G401.6 (cell line): ENCODE results near the gene E2F1.

ENCODE experiments used
- FAIRE-seq: peaks from 2 replicates; lab custom pipeline; 2012; peaks lifted over from hg19 to GRCh38; lab: Jason Lieb, UNC

The E2F1 gene

GRCh38 chr20:33686100-33686983, at the start of gene E2F1:
TSS of gene E2F1 (minus strand) at chr20:33686385. CDS start at chr20:33686264, 121 bp downstream.
- no peak for FAIRE-seq

- FAIRE-seq = peak; percentile 27
Observed at GRCh38 chr20:33733654-33734576, 47.7 kb upstream of the E2F1 start.

GRCh38 chr20:33732166-33732970, 46.2 kb upstream of the E2F1 start:
- FAIRE-seq = no peak

GRCh38 chr20:33731693-33732165, 45.5 kb upstream of the E2F1 start, which contains the start of gene ZNF341:
TSS of gene ZNF341 (plus strand) at chr20:33731996. CDS start at chr20:33732022, 26 bp downstream.
- FAIRE-seq = no peak

GRCh38 chr20:33730946-33731692, 44.9 kb upstream of the E2F1 start:
- FAIRE-seq = no peak

- no peak for FAIRE-seq
Observed at GRCh38 chr20:33729101-33729500, 42.9 kb upstream of the E2F1 start.

- FAIRE-seq = no peak
Observed at GRCh38 chr20:33728463-33728862, 42.3 kb upstream of the E2F1 start.

- no peak for FAIRE-seq
Observed at GRCh38 chr20:33727806-33728205, 41.6 kb upstream of the E2F1 start.

GRCh38 chr20:33727115-33727479, 40.9 kb upstream of the E2F1 start:
- FAIRE-seq = no peak

GRCh38 chr20:33725607-33726264, 39.6 kb upstream of the E2F1 start:
- no peak for FAIRE-seq

GRCh38 chr20:33724439-33725094, 38.4 kb upstream of the E2F1 start:
- no peak for FAIRE-seq

- FAIRE-seq = no peak
Observed at GRCh38 chr20:33721391-33722140, 35.4 kb upstream of the E2F1 start.

GRCh38 chr20:33719989-33720709, 34.0 kb upstream of the E2F1 start, which contains the start of gene PXMP4:
TSS of gene PXMP4 (minus strand) at chr20:33720310. CDS start at chr20:33720207, 103 bp downstream.
- no peak for FAIRE-seq

- no peak for FAIRE-seq
Observed at GRCh38 chr20:33719277-33719988, 33.2 kb upstream of the E2F1 start.

- FAIRE-seq = no peak
Observed at GRCh38 chr20:33716498-33716897, 30.3 kb upstream of the E2F1 start.

- no peak for FAIRE-seq
Observed at GRCh38 chr20:33713865-33714367, 27.7 kb upstream of the E2F1 start.

- FAIRE-seq = no peak
Observed at GRCh38 chr20:33711446-33711738, 25.2 kb upstream of the E2F1 start.
